Stomach (tissue), 9 donors: ENCODE data around the gene ECM1. TPM values are rescaled to one million over a fixed set of nuclear protein-coding genes. Genes with fewer than 3 reads are reported as not detected.

Experiments used
- DNase-seq, 2 donors: peaks; one replicate each; pipeline versions ENCODE4 v3.0.0 to v3.0.0-alpha.2; 2013 to 2019
- H3K27ac ChIP-seq, 5 donors: fragments of 200-600 bp in 4 of 5; sonication (generic) in 4 of 5; one replicate each; pipeline ENCODE4 v1.5.1; 2013 to 2019; ENCODE audit warnings: mild to moderate bottlenecking in 1 of 5, moderate library complexity in 1 of 5
- H3K27me3 ChIP-seq, 3 donors: fragments of 200-600 bp; sonication (generic); one replicate each; pipeline ENCODE4 v1.5.1; 2017 to 2019; ENCODE audit warnings: mixed run types in 1 of 3
- H3K36me3 ChIP-seq, 4 donors: fragments of 200-600 bp; sonication (generic); 1 replicate in 3 of 4; 2 replicates in 1 of 4; pipeline ENCODE4 v1.5.1; 2016 to 2019
- H3K4me1 ChIP-seq, 4 donors: fragments of 200-600 bp; sonication (generic); one replicate each; pipeline ENCODE4 v1.5.1; 2016 to 2019
- H3K4me3 ChIP-seq, 4 donors: fragments of 200-600 bp; sonication (generic) in 3 of 4; one replicate each; pipeline ENCODE4 v1.5.1; 2016 to 2019; ENCODE audit warnings: mild to moderate bottlenecking in 1 of 4
- H3K9me3 ChIP-seq, 4 donors: fragments of 200-600 bp; sonication (generic); one replicate each; pipeline ENCODE4 v1.5.1; 2016 to 2019
- EP300 ChIP-seq: sonication (generic); formaldehyde crosslinking; IDR thresholded peaks from one replicate; pipeline ENCODE4 v1.6.1; 2017; ENCODE audit warnings: antibody characterized with exemption
- POLR2A ChIP-seq, 4 donors: fragments of 450-650 bp; IDR thresholded peaks; one replicate each; pipeline ENCODE4 v1.6.1; 2016; ENCODE audit warnings: antibody characterized with exemption in 4 of 4, control low read depth in 2 of 4, mild to moderate bottlenecking in 1 of 4, moderate library complexity in 1 of 4
- POLR2AphosphoS5 ChIP-seq, 3 donors: sonication (generic); formaldehyde crosslinking; IDR thresholded peaks; one replicate each; pipeline ENCODE4 v1.6.1; 2016; ENCODE audit warnings: antibody characterized with exemption in 3 of 3
- WGBS, 5 donors: extraction: QIAGEN DNeasy Blood & Tissue Kit in 3 of 5; methylation state at CpG; one replicate each; pipeline versions ENCODE4 v1.1.5 to v1.1.7; 2013 to 2018; 5-methylcytosine and 5-hydroxymethylcytosine counted together
- intact Hi-C: fragments of 100-400 bp; cut with DNase I; formaldehyde crosslinking; loops from one replicate; pipeline ENCODE4 v1.15.1; 2023; ENCODE audit warnings: low total_unique reads
- polyA plus RNA-seq, 3 donors: library from polyadenylated mRNA; stranded (reverse); fragments of 200-250 nt; gene quantifications; one replicate each; pipeline ENCODE4 v1.2.3, GENCODE V29; 2013
- total RNA-seq, 5 donors: library from RNA; depleted of rRNA; stranded (reverse); fragments of >200 nt; gene quantifications; one replicate each; pipeline versions ENCODE4 v1.1.0 to v1.2.3, GENCODE V29; 2014 to 2016
- TF ChIP-seq, protein P1 (sequence below), 7 experiments: fragments of 450-650 bp in 4 of 7; fragments of 200-600 bp in 3 of 7; sonication (generic) in 3 of 7; IDR thresholded peaks; one replicate each; pipeline ENCODE4 v1.5.1; 2016 to 2019; ENCODE audit warnings: antibody characterized with exemption in 7 of 7, control low read depth in 2 of 7, mild to moderate bottlenecking in 1 of 7
- donor health status: healthy with polysubstance abuse.
- donor health status: Bipolar disorder and iron deficiency.
- donor health status: healthy.

Gene ECM1
- total and polyA plus RNA-seq, 8 donors, result 1.7 to 345 (median 6.7) TPM

GRCh38 chr1:150536836-150537731, 29.2 kb downstream of the ECM1 start:
- intact Hi-C loops, result no loop called here
- DNase-seq, result no peak
- Histone ChIP-seq H3K36me3 (no peaks in the 10 kb centered on the region), H3K27ac (peak overlapping the region in 3 of 5 donors; percentile 31 to 79 (median 52)), H3K4me3 (no peak overlapping the region), H3K27me3 (no peaks in the 10 kb centered on the region), H3K9me3 (no peaks in the 10 kb centered on the region), H3K4me1 (peaks cover 0 to 22% (median 16%) of the 10 kb centered on the region in 4 donors)
- WGBS, 5 donors, result 88 to 94% (median 93%) methylated on average over 12 of the region's 12 CpGs
- TF ChIP-seq POLR2AphosphoS5 (IDR thresholded peaks at IDR 0.05) (no peak), EP300 (no peak), POLR2A (IDR thresholded peaks at IDR 0.05) (no peak)
- TF ChIP-seq, protein P1, sequence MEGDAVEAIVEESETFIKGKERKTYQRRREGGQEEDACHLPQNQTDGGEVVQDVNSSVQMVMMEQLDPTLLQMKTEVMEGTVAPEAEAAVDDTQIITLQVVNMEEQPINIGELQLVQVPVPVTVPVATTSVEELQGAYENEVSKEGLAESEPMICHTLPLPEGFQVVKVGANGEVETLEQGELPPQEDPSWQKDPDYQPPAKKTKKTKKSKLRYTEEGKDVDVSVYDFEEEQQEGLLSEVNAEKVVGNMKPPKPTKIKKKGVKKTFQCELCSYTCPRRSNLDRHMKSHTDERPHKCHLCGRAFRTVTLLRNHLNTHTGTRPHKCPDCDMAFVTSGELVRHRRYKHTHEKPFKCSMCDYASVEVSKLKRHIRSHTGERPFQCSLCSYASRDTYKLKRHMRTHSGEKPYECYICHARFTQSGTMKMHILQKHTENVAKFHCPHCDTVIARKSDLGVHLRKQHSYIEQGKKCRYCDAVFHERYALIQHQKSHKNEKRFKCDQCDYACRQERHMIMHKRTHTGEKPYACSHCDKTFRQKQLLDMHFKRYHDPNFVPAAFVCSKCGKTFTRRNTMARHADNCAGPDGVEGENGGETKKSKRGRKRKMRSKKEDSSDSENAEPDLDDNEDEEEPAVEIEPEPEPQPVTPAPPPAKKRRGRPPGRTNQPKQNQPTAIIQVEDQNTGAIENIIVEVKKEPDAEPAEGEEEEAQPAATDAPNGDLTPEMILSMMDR (IDR thresholded peaks at IDR 0.05), result no peak

DNA sequence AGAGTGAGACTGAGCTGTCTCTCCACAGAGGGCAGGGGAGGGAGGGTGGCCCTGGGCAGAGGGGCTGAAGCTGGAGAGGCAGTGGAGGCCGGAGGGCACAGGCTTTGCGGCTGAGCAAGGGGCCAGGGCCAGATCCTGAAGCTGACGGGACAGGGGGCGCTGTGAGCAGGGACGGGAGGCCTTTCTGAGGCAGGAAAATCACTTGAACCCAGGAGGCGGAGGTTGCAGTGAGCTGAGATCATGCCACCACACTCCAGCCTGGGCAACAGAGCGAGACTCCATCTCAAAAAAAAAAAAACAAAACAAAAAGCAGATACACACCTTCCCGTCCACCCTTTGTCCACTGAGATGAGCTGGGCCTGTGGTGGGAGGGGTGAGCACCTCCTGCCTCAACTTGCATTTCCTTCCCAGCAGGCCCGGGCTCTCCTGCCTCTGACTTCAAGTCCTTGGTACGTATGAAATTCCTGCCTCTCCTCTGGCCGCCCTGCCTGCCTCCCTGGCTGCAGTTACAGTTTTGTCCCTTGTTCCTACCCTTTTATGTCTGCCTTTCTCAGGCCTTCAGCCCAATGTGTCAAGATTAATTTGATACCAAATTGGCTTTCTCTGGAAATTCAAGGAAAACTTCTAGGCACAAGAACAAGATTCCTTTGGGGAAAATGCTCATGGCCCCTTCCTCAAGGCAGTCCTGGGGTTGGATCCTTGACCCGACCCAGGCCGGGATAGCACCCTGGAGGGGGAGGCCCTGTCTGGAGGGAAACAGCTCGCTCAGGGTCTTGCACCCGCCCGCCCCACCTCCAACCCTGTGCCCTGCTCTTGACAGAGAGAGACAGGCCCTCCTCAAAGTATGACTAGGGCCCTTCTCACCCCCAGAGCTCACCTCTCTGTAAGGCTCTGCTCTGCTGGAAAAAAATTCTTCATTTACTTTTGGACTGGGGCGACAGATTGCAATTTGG, 30.1 kb downstream of the ECM1 start:
- Histone ChIP-seq H3K4me1 (peaks cover 0 to 12% (median 7%) of the 10 kb centered on the region in 4 donors), H3K4me3 (no peak overlapping the region), H3K27ac (peak overlapping the region in 3 of 5 donors; percentile 31 to 79 (median 52)), H3K36me3 (no peaks in the 10 kb centered on the region), H3K9me3 (no peaks in the 10 kb centered on the region), H3K27me3 (no peaks in the 10 kb centered on the region)
- no peak for TF ChIP-seq EP300
- DNase-seq, result no peak
- intact Hi-C loops, result no loop called here
- 68 to 79% (median 74%) methylated on average over 16 to 17 of the region's 17 CpGs for WGBS, 5 donors

GRCh38 chr1:150543500-150544143, 35.7 kb downstream of the ECM1 start:
- 56 to 64% (median 59%) methylated on average over 13 of the region's 13 CpGs for WGBS, 5 donors

DNA sequence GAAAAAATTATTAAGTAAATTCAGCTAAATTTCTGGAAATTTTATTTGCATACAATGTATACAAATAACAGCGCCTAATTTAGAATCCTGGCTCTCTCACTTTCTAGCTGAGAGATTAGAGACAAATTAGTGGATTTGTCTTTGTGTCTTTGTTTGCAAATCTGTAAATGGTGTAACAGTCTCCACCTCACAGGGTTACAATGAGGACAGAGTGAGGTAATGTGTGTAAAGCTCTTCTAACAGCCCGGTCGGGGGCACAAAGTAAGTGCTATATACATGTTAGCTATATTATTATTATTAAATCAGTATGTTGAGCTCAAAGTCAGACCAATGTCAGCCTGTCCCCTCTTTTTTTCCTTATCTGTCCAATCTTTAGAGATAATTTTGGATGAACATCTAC, 36.3 kb downstream of the ECM1 start:
- Histone ChIP-seq H3K9me3 (no peaks in the 10 kb centered on the region), H3K4me1 (peaks cover 5 to 26% (median 10%) of the 10 kb centered on the region in 4 donors), H3K27me3 (no peaks in the 10 kb centered on the region), H3K4me3 (no peak overlapping the region), H3K36me3 (no peaks in the 10 kb centered on the region), H3K27ac (peak overlapping the region in 3 of 5 donors; percentile 38 to 62 (median 62))
- 21 to 43% (median 27%) methylated on average over 3 of the region's 3 CpGs for WGBS, 5 donors
- intact Hi-C loops, result no loop called here
- peak in 1 of 2 donors; percentile 62 for DNase-seq
- TF ChIP-seq POLR2A (IDR thresholded peaks at IDR 0.05) (no peak), POLR2AphosphoS5 (IDR thresholded peaks at IDR 0.05) (no peak), EP300 (no peak)
- TF ChIP-seq, protein P1 (IDR thresholded peaks at IDR 0.05), result no peak

More at GRCh38 chr1:150543500-150544143, 35.7 kb downstream of the ECM1 start:
- peak in 1 of 2 donors; percentile 75 for DNase-seq
- H3K27me3 ChIP-seq, result no peaks in the 10 kb centered on the region
- intact Hi-C loops, result no loop called here
- H3K4me3 ChIP-seq, result no peak overlapping the region
- H3K27ac ChIP-seq, result peak overlapping the region in 3 of 5 donors; percentile 38 to 62 (median 62)
- H3K4me1 ChIP-seq, result peaks cover 5 to 26% (median 8%) of the 10 kb centered on the region in 4 donors
- H3K36me3 ChIP-seq, result no peaks in the 10 kb centered on the region
- H3K9me3 ChIP-seq, result no peaks in the 10 kb centered on the region
- TF ChIP-seq POLR2AphosphoS5 (IDR thresholded peaks at IDR 0.05), result peak in 2 of 3 donors; percentile 26 to 30
- TF ChIP-seq POLR2A (IDR thresholded peaks at IDR 0.05), result no peak
